ENCODE results near the gene ARHGAP19. TPM values are rescaled to one million over a fixed set of nuclear protein-coding genes. Genes with fewer than 3 reads are reported as not detected.

Gene ARHGAP19
- total and polyA plus RNA-seq, 2 of the 8 experiments (the other 6 are each of a cell fraction or from before 2014, with no cell fraction given) = 13.3 to 32.1 TPM

DNA sequence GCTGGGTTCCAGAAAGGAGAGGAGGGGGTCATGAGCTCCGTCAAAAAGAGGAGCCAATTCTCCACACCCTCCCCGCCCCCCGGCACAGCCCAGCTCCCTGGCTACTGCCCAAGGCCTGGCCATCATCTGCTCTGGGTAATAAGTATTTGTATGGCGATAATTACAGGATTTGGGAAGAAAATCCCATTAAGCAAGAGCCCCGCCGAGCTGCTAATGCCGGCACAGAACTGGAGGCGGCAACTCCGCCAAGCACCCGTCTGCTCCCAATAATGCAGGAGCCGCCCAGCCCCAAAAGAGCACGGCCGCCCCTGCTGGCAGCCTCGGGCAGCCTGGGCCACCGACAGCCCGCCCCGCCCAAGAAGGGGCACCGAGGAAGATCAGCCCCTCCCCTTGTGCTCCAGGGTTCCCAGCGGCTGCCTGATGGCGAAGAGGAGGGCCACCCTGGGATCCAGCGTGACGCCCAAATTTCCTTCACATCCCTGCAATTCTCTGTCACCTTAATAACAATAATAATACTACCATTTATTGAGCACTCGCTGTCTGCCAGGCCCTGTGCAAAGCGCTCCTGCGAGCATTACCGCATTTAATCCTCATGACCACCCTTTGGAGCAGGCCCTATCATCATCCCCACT lies 112.6 kb downstream of the ARHGAP19 start (continued):
- TF ChIP-seq, protein P1, sequence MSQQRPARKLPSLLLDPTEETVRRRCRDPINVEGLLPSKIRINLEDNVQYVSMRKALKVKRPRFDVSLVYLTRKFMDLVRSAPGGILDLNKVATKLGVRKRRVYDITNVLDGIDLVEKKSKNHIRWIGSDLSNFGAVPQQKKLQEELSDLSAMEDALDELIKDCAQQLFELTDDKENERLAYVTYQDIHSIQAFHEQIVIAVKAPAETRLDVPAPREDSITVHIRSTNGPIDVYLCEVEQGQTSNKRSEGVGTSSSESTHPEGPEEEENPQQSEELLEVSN (IDR thresholded peaks at IDR 0.05) = 0 out of 2 replicates have a peak, but pooled peaks have one; percentile 27
- TF ChIP-seq CTCF (IDR thresholded peaks at IDR 0.05; ENCODE audit: control extremely low read depth in 1 of 3, insufficient read depth in 1 of 3, low read depth in 1 of 3, low read length in 3 of 3) = peak; percentile 80 to 84 (median 83)
- TF ChIP-seq SP2 (IDR thresholded peaks at IDR 0.05; ENCODE audit: low read length) = no peak
- TF ChIP-seq USF2 (IDR thresholded peaks at IDR 0.05; ENCODE audit: low read length) = no peak
- peak; percentile 32; the same call in 1 of the 2 replicates for TF ChIP-seq GABPA (IDR thresholded peaks at IDR 0.05; ENCODE audit: borderline replicate concordance, insufficient read depth, low read length)
- no peak for TF ChIP-seq MAFK (IDR thresholded peaks at IDR 0.05; ENCODE audit: low read depth, low read length)
- TF ChIP-seq TCF12 (IDR thresholded peaks at IDR 0.05; ENCODE audit: low read depth, low read length) = no peak
- peak; percentile 80 to 88 for TF ChIP-seq RAD21 (IDR thresholded peaks at IDR 0.05 in 1 of 2, conservative IDR thresholded peaks at IDR 0.05 in 1 of 2; ENCODE audit: low read depth in 2 of 2, low read length in 2 of 2)
- no peak for TF ChIP-seq RFX5 (IDR thresholded peaks at IDR 0.05; ENCODE audit: borderline replicate concordance, low read depth, low read length)
- TF ChIP-seq, protein P2, sequence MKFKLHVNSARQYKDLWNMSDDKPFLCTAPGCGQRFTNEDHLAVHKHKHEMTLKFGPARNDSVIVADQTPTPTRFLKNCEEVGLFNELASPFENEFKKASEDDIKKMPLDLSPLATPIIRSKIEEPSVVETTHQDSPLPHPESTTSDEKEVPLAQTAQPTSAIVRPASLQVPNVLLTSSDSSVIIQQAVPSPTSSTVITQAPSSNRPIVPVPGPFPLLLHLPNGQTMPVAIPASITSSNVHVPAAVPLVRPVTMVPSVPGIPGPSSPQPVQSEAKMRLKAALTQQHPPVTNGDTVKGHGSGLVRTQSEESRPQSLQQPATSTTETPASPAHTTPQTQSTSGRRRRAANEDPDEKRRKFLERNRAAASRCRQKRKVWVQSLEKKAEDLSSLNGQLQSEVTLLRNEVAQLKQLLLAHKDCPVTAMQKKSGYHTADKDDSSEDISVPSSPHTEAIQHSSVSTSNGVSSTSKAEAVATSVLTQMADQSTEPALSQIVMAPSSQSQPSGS (IDR thresholded peaks at IDR 0.05; ENCODE audit: low read length) = no peak
- no peak for TF ChIP-seq HDAC2 (IDR thresholded peaks at IDR 0.05; ENCODE audit: borderline replicate concordance in 1 of 2, low read depth in 2 of 2, low read length in 2 of 2)
- no peak for TF ChIP-seq ATF3 (IDR thresholded peaks at IDR 0.05; ENCODE audit: insufficient read depth, low read depth, low read length)
- TF ChIP-seq TAF7 (optimal IDR thresholded peaks at IDR 0.05; ENCODE audit: borderline replicate concordance, low read depth, low read length) = no peak
- TF ChIP-seq RBBP5 (IDR thresholded peaks at IDR 0.05; ENCODE audit: borderline replicate concordance, low read depth, low read length) = no peak
- no peak for TF ChIP-seq POU5F1 (IDR thresholded peaks at IDR 0.05; ENCODE audit: low read depth, low read length)
- no peak for TF ChIP-seq JUND (IDR thresholded peaks at IDR 0.05; ENCODE audit: low read length)
